HepG2 (cell line): ENCODE data around the gene CHST11. TPM values are rescaled to one million over a fixed set of nuclear protein-coding genes. Genes with fewer than 3 reads are reported as not detected.

Source experiments
- ATAC-seq: fragments of 200-7000 bp; cut with Tn5 transposase; 3 replicates; pipeline ENCODE4 v1.9.1; 2020; ENCODE audit warnings: mild to moderate bottlenecking, moderate library complexity
- BruUV-seq: library from RNA; stranded (reverse); fragments of 400-500 nt; replicated peaks from 2 replicates; lab custom pipeline; 2021; lab: Mats Ljungman, UMichigan
- CTCF ChIA-PET: fragments of 300-600 bp; formaldehyde crosslinking; extraction: SDS; loops from one replicate; lab custom pipeline; 2021; ENCODE audit warnings: low total read pairs, inconsistent platforms, low intra/inter-chr PET ratio; lab: Yijun Ruan, JAX
- POLR2A ChIA-PET: fragments of 350-600 bp; sonication (Branson Sonifier 250); formaldehyde crosslinking; loops from one replicate; lab custom pipeline; 2020; ENCODE audit warnings: antibody characterized with exemption, inconsistent platforms; lab: Yijun Ruan, JAX
- DNase-seq: peaks from one replicate; pipeline ENCODE4 v3.0.0-alpha.2; 2015; ENCODE audit warnings: low spot score
- FAIRE-seq: peaks from 3 replicates; lab custom pipeline; 2011; peaks lifted over from hg19 to GRCh38; lab: Jason Lieb, UNC
- H2AFZ ChIP-seq: one replicate; pipeline ENCODE4 v1.6.1; 2011; ENCODE audit warnings: low read length, inconsistent platforms
- H3K27ac ChIP-seq: fragments of 300-600 bp; 3 replicates; pipeline ENCODE4 v1.8.0; 2011; ENCODE audit warnings: mixed run types, mild to moderate bottlenecking, mixed read lengths, low read length, inconsistent platforms; ENCODE audit not compliant: insufficient read depth; ENCODE audit errors: extremely low read length
- H3K27me3 ChIP-seq, 2 experiments: fragments of 200-600 bp in 1 of 2; 2 replicates in 1 of 2; 3 replicates in 1 of 2; pipeline versions ENCODE4 v1.6.0 to v1.8.0; 2011; ENCODE audit warnings: low read length in 2 of 2, mild to moderate bottlenecking in 2 of 2, moderate library complexity in 2 of 2, inconsistent platforms in 1 of 2; ENCODE audit not compliant: insufficient read depth in 2 of 2, control insufficient read depth in 1 of 2
- H3K36me3 ChIP-seq, 2 experiments: fragments of 200-600 bp in 1 of 2; replicated peaks in 1 of 2; 2 replicates in 1 of 2; 3 replicates in 1 of 2; pipeline versions ENCODE4 v1.5.1 to v1.8.0; 2011; ENCODE audit warnings: low read length in 2 of 2, inconsistent platforms in 1 of 2; ENCODE audit not compliant: insufficient read depth in 2 of 2, control insufficient read depth in 1 of 2
- H3K4me1 ChIP-seq: 2 replicates; pipeline ENCODE4 v1.5.1; 2012; ENCODE audit warnings: low read length, inconsistent platforms; ENCODE audit not compliant: insufficient read depth
- H3K4me2 ChIP-seq: 2 replicates; pipeline ENCODE4 v1.6.0; 2011; ENCODE audit warnings: low read depth, low read length, inconsistent platforms
- H3K4me3 ChIP-seq, 3 experiments: fragments of 200-600 bp in 1 of 3; sonication (generic), shearing (Covaris generic) in 1 of 3; replicated peaks in 1 of 3; 2 replicates each; pipeline ENCODE4 v1.5.1; 2011 to 2016; ENCODE audit warnings: low read length in 3 of 3, inconsistent platforms in 2 of 3, low read depth in 2 of 3, mild to moderate bottlenecking in 2 of 3, control low read depth in 1 of 3, mixed read lengths in 1 of 3; ENCODE audit not compliant: insufficient read depth in 1 of 3
- H3K79me2 ChIP-seq: one replicate; pipeline ENCODE4 v1.6.1; 2011; ENCODE audit warnings: low read length, inconsistent platforms; ENCODE audit not compliant: insufficient read depth
- H3K9ac ChIP-seq: 2 replicates; pipeline ENCODE4 v1.6.0; 2011; ENCODE audit warnings: mild to moderate bottlenecking, low read depth, low read length, inconsistent platforms; ENCODE audit not compliant: insufficient read depth
- H3K9me3 ChIP-seq: 2 replicates; pipeline ENCODE4 v1.5.1; 2012; ENCODE audit warnings: mild to moderate bottlenecking, low read length
- H4K20me1 ChIP-seq: 2 replicates; pipeline ENCODE4 v1.6.0; 2011; ENCODE audit warnings: inconsistent platforms, mild to moderate bottlenecking, low read length, moderate library complexity; ENCODE audit not compliant: insufficient read depth
- JARID2 ChIP-seq: sonication (generic); formaldehyde crosslinking; IDR thresholded peaks from 2 replicates; pipeline ENCODE4 v1.8.1; 2023; ENCODE audit warnings: missing genetic modification reagents, inconsistent platforms; ENCODE audit not compliant: insufficient replicate concordance
- SRSF9 ChIP-seq: fragments of 200-400 bp; formaldehyde crosslinking; IDR thresholded peaks from 2 replicates; pipeline ENCODE4 v1.6.1; 2018; ENCODE audit warnings: borderline replicate concordance, mild to moderate bottlenecking, low read depth, low read length; ENCODE audit not compliant: insufficient read depth, poor library complexity, severe bottlenecking
- WGBS: methylation state at CpG from one replicate; pipeline ENCODE4 v1.1.6; 2017; ENCODE audit warnings: low lambda C conversion rate; 5-methylcytosine and 5-hydroxymethylcytosine counted together
- in situ Hi-C: cut with HindIII; loops from 2 replicates; pipeline ENCODE4 v1.10.0; 2017; ENCODE audit warnings: low pct_unique_long_range_greater_than_20kb; ENCODE audit not compliant: extremely low pct_ligation_motif_present
- intact Hi-C: fragments of 100-400 bp; cut with micrococcal nuclease; formaldehyde crosslinking; loops from one replicate; pipeline ENCODE4 v1.10.0; 2022; ENCODE audit not compliant: unreplicated experiment
- polyA plus RNA-seq, 8 experiments: library from polyadenylated mRNA; depleted of rRNA in 3 of 8; stranded (reverse) in 7 of 8; unstranded in 1 of 8; fragments of >200 nt; fragmentation: Illumina TruSeq in 4 of 8; extraction: Trizol in 4 of 8; gene quantifications; 2 replicates each; pipeline versions ENCODE4 v1.2.1 to v1.2.3, GENCODE V29; 2011 to 2016; ENCODE audit warnings: low read depth in 4 of 8, missing spikeins in 1 of 8, mixed read lengths in 1 of 8; ENCODE audit not compliant: insufficient read depth in 1 of 8
- total RNA-seq, 5 experiments: library from RNA; depleted of rRNA; stranded (reverse); fragments of >200 nt; fragmentation: Illumina TruSeq; extraction: Trizol; gene quantifications; 2 replicates each; pipeline ENCODE4 v1.2.3, GENCODE V29; 2016; ENCODE audit warnings: low read depth in 1 of 5

CHST11 gene
- total and polyA plus RNA-seq, 2 of the 13 experiments (the other 11 are each of a cell fraction or from before 2014, with no cell fraction given) = 0.15 TPM; not detected in 1

DNA sequence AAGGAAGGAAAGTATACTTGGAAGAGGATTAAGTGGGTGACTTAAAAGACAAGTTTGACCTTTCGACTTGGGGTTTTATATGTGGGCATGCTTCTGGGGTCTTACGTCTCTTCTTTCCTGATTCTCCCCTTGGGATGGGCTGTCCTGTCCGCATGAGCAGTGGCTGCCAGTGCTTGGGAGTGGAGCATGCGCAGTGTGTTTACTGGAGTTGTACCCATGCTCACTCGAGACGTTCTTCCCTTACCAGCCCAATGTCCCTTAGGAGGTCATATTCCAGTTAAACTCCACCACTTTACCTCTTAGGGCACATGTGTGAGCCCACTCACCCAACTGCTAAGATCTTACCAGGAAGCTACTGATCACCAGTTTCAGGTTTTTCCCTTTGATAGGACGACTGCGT lies 20.0 kb upstream of the CHST11 start:
- ATAC-seq (no peak), DNase-seq (no peak)
- Histone ChIP-seq H2AFZ (no peak overlapping the region), H4K20me1 (no peaks in the 10 kb centered on the region), H3K27ac (no peak overlapping the region), H3K4me2 (no peak overlapping the region), H3K79me2 (no peaks in the 10 kb centered on the region)
- intact Hi-C loops = no loop called here
- 34% methylated on average over 8 of the region's 8 CpGs for WGBS
- POLR2A ChIA-PET = no interaction called here
- BruUV-seq = no TSS peak
- TF ChIP-seq SRSF9 = no peak
- TF ChIP-seq, all 625 proteins: peak for 0
- peaks cover under 1 to 5% of the 10 kb centered on the region in 2 experiments; a peak in 3 of 5 replicates for H3K27me3 ChIP-seq
- no peaks in the 10 kb centered on the region for H3K4me1 ChIP-seq
- H3K9me3 ChIP-seq = no peaks in the 10 kb centered on the region
- no peak overlapping the region for H3K9ac ChIP-seq
- in situ Hi-C loops = no loop called here
- CTCF ChIA-PET = no interaction called here
- H3K4me3 ChIP-seq = no peak overlapping the region
- H3K36me3 ChIP-seq = no peaks in the 10 kb centered on the region
- no peak for FAIRE-seq

DNA sequence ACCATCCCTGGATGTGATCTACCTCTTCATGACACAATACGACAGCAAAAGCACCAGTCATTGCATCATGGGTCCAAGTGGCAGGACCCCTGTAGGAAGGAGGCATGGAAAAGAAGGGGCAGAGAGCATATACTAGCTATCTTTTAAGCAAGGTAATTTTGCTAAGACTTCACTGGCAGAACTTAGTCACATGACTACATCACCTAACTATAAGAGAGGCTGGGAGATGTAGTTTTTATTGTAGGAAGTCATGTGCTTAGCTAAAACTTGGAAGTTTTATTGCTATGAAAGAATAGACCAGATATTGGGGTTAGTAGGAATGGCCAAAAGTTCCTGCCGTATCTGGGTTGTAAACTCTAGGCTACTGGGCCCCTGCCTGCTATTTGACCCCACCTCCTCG lies 18.6 kb upstream of the CHST11 start:
- H3K27ac ChIP-seq = no peak overlapping the region
- TF ChIP-seq JARID2 (CRISPR knock-in tag) = no peak
- no peak overlapping the region for H2AFZ ChIP-seq
- no peak for FAIRE-seq
- in situ Hi-C loops = no loop called here
- 2% methylated on average over 3 of the region's 3 CpGs for WGBS
- no peaks in the 10 kb centered on the region for H3K36me3 ChIP-seq
- no peak for DNase-seq
- BruUV-seq = no TSS peak
- no peak overlapping the region for H3K4me3 ChIP-seq
- CTCF ChIA-PET = no interaction called here
- H3K4me1 ChIP-seq = no peaks in the 10 kb centered on the region
- no peaks in the 10 kb centered on the region for H4K20me1 ChIP-seq
- peaks cover 0 to 5% of the 10 kb centered on the region in 2 experiments; a peak in 2 of 5 replicates for H3K27me3 ChIP-seq
- intact Hi-C loops = no loop called here
- no peaks in the 10 kb centered on the region for H3K79me2 ChIP-seq
- no peak overlapping the region for H3K9ac ChIP-seq
- POLR2A ChIA-PET = no interaction called here
- no peak overlapping the region for H3K4me2 ChIP-seq
- H3K9me3 ChIP-seq = no peaks in the 10 kb centered on the region
- ATAC-seq = no peak
